ENCODE data around the gene MT1B.

- TF ChIP-seq CTCF (IDR thresholded peaks at IDR 0.05 in 2 of 3, conservative IDR thresholded peaks at IDR 0.05 in 1 of 3; ENCODE audit: borderline replicate concordance in 1 of 3, insufficient read depth in 1 of 3, low read depth in 2 of 3, low read length in 2 of 3), result no peak
- no peak for TF ChIP-seq RAD21 (IDR thresholded peaks at IDR 0.05; ENCODE audit: low read depth)
- no peak for TF ChIP-seq POLR2AphosphoS5 (IDR thresholded peaks at IDR 0.05; ENCODE audit: low read depth, low read length)
- TF ChIP-seq POLR2A (IDR thresholded peaks at IDR 0.05; ENCODE audit: borderline replicate concordance, extremely low read depth, insufficient read depth, insufficient read length), result no peak
- no peak for TF ChIP-seq ZNF274 (IDR thresholded peaks at IDR 0.05; ENCODE audit: low read depth, low read length)
- no peak for TF ChIP-seq SRF (IDR thresholded peaks at IDR 0.05; ENCODE audit: low read depth)
- no peak for TF ChIP-seq FOSL1 (IDR thresholded peaks at IDR 0.05; ENCODE audit: low read depth)
- TF ChIP-seq, protein P1, sequence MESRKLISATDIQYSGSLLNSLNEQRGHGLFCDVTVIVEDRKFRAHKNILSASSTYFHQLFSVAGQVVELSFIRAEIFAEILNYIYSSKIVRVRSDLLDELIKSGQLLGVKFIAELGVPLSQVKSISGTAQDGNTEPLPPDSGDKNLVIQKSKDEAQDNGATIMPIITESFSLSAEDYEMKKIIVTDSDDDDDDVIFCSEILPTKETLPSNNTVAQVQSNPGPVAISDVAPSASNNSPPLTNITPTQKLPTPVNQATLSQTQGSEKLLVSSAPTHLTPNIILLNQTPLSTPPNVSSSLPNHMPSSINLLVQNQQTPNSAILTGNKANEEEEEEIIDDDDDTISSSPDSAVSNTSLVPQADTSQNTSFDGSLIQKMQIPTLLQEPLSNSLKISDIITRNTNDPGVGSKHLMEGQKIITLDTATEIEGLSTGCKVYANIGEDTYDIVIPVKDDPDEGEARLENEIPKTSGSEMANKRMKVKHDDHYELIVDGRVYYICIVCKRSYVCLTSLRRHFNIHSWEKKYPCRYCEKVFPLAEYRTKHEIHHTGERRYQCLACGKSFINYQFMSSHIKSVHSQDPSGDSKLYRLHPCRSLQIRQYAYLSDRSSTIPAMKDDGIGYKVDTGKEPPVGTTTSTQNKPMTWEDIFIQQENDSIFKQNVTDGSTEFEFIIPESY (IDR thresholded peaks at IDR 0.05; ENCODE audit: extremely low read depth, insufficient replicate concordance, low read length), result no peak
Observed at GRCh38 chr16:56640076-56640475, 11.6 kb upstream of the MT1B start.
